Mucosa of descending colon (tissue), 3 donors: Measurements from ENCODE around the gene SCYL2. TPM values are rescaled to one million over a fixed set of nuclear protein-coding genes. Genes with fewer than 3 reads are reported as not detected.
A peak's percentile ranks its signal among the peaks of the same experiment; 100 is the strongest.
"Not testable (repeated sequence)": the region's sequence is repeated elsewhere in the genome, so short reads cannot be mapped to it uniquely, and the experiment has no call there.

Source experiments
- ATAC-seq: fragments of 200-7000 bp; cut with Tn5 transposase; one replicate; pipeline ENCODE4 v1.9.1; 2020; ENCODE audit warnings: mild to moderate bottlenecking, moderate library complexity
- DNase-seq, 3 donors: peaks; one replicate each; pipeline ENCODE4 v3.0.0-alpha.2; 2020
- H3K36me3 ChIP-seq: fragments of 200-600 bp; one replicate; pipeline ENCODE4 v1.8.0; 2021; ENCODE audit warnings: low read depth, mild to moderate bottlenecking
- H3K4me1 ChIP-seq: fragments of 200-600 bp; one replicate; pipeline ENCODE4 v1.8.0; 2021; ENCODE audit warnings: low read depth, mild to moderate bottlenecking
- H3K4me3 ChIP-seq: fragments of 200-600 bp; one replicate; pipeline ENCODE4 v1.8.0; 2021; ENCODE audit warnings: mild to moderate bottlenecking
- H3K9me3 ChIP-seq: fragments of 200-600 bp; one replicate; pipeline ENCODE4 v1.8.0; 2021; ENCODE audit warnings: mild to moderate bottlenecking
- intact Hi-C, 2 donors: fragments of 100-400 bp; cut with DNase I in 1 of 2; cut with micrococcal nuclease in 1 of 2; formaldehyde crosslinking; loops; one replicate each; pipeline versions ENCODE4 v1.11.0 to v1.11.1; 2022; cut with DNase I, micrococcal nuclease
- total RNA-seq, 3 donors: library from RNA; stranded (reverse); fragmentation: NEBNext Ultra II Directional in 2 of 3; extraction: Animal tissue kit (Norgen Biotek cat#: 25700) in 2 of 3; gene quantifications; one replicate each; pipeline versions ENCODE4 v1.2.1 to v1.2.4, GENCODE V29; 2021 to 2023
- TF ChIP-seq, protein P1 (sequence below): fragments of 200-600 bp; IDR thresholded peaks from one replicate; pipeline ENCODE4 v1.8.0; 2022; ENCODE audit warnings: antibody characterized with exemption, mild to moderate bottlenecking
- donor health status: DM: no; HTN: no; CAD: no; lungs with moderate emphysema.
- donor health status: DM: no; HTN: no; CAD: no.
- donor health status: DM: no; HTN: yes; CAD: no.

SCYL2 gene
- total RNA-seq, 3 donors from 2014 or later = 56.8 to 64.6 (median 63.4) TPM

- Histone ChIP-seq H3K4me1 (peaks cover 1% of the 10 kb centered on the region), H3K36me3 (no peaks in the 10 kb centered on the region), H3K9me3 (no peaks in the 10 kb centered on the region), H3K4me3 (no peak overlapping the region)
- DNase-seq (no peak), ATAC-seq (peak; percentile 86)
- intact Hi-C loops = no loop called here
- TF ChIP-seq, protein P1, sequence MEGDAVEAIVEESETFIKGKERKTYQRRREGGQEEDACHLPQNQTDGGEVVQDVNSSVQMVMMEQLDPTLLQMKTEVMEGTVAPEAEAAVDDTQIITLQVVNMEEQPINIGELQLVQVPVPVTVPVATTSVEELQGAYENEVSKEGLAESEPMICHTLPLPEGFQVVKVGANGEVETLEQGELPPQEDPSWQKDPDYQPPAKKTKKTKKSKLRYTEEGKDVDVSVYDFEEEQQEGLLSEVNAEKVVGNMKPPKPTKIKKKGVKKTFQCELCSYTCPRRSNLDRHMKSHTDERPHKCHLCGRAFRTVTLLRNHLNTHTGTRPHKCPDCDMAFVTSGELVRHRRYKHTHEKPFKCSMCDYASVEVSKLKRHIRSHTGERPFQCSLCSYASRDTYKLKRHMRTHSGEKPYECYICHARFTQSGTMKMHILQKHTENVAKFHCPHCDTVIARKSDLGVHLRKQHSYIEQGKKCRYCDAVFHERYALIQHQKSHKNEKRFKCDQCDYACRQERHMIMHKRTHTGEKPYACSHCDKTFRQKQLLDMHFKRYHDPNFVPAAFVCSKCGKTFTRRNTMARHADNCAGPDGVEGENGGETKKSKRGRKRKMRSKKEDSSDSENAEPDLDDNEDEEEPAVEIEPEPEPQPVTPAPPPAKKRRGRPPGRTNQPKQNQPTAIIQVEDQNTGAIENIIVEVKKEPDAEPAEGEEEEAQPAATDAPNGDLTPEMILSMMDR = no peak
Observed at GRCh38 chr12:100229036-100229635, 37.8 kb upstream of the SCYL2 start.

DNA sequence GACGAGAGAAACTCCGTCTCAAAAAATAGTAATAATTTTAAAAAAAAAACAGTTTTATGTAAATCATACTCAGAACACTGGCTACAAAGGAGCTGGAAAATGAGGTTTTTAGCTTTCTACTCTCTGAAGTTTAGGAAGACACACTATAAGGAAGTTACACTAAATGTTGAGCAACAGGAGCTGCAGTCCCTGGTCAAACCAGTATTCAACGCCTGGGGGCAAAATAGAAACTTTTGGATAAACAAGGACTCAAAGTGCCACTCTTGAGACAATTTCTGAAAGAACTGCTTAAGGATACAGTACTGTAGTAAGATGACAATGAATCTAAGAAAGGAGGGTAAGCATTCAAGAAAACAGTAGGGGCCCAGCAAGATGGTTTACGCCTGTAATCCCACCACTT is 37.1 kb upstream of the SCYL2 start:
- DNase-seq (no peak), ATAC-seq (no peak)
- H3K9me3 ChIP-seq = no peaks in the 10 kb centered on the region
- TF ChIP-seq, protein P1 = no peak
- no peaks in the 10 kb centered on the region for H3K36me3 ChIP-seq
- intact Hi-C loops = loop anchor here in 1 of 2 donors (10.0 kb wide), 1 partner anchor 325 kb away; no protein-coding TSS in a partner anchor
- H3K4me3 ChIP-seq = no peak overlapping the region
- H3K4me1 ChIP-seq = peaks cover 7% of the 10 kb centered on the region

DNA sequence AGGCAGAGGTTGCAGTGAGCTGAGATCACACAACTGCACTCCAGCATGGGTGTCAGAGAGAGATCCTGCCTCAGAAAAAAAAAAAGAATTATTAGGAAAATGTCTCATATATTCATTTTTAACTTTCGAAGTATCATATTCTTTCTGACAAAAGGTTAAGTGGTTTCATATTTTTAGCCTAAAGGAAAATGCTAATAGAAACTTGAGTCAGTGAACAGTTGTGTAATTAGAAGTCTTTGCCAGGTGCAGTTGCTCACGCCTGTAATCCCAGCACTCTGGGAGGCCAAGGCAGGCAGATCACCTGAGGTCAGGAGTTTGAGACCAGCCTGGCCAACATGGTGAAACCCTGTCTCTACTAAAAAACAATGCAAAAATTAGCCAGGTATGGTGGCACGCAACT is 35.1 kb upstream of the SCYL2 start:
- H3K4me1 ChIP-seq = peaks cover 16% of the 10 kb centered on the region
- ATAC-seq, DNase-seq, H3K9me3 ChIP-seq, H3K36me3 ChIP-seq, H3K4me3 ChIP-seq: not testable (repeated sequence)
- intact Hi-C loops = loop anchor here in 1 of 2 donors (10.0 kb wide), 1 partner anchor 323 kb away; no protein-coding TSS in a partner anchor

GRCh38 chr12:100234166-100234565 is 32.8 kb upstream of the SCYL2 start:
- H3K4me3 ChIP-seq = no peak overlapping the region
- TF ChIP-seq, protein P1 = no peak
- peaks cover 16% of the 10 kb centered on the region for H3K4me1 ChIP-seq
- no peak for ATAC-seq
- no peaks in the 10 kb centered on the region for H3K36me3 ChIP-seq
- peak in 1 of 3 donors; percentile 14 for DNase-seq
- intact Hi-C loops = loop anchor here in 1 of 2 donors (10.0 kb wide), 1 partner anchor 321 kb away; no protein-coding TSS in a partner anchor
- H3K9me3 ChIP-seq = no peaks in the 10 kb centered on the region

DNA sequence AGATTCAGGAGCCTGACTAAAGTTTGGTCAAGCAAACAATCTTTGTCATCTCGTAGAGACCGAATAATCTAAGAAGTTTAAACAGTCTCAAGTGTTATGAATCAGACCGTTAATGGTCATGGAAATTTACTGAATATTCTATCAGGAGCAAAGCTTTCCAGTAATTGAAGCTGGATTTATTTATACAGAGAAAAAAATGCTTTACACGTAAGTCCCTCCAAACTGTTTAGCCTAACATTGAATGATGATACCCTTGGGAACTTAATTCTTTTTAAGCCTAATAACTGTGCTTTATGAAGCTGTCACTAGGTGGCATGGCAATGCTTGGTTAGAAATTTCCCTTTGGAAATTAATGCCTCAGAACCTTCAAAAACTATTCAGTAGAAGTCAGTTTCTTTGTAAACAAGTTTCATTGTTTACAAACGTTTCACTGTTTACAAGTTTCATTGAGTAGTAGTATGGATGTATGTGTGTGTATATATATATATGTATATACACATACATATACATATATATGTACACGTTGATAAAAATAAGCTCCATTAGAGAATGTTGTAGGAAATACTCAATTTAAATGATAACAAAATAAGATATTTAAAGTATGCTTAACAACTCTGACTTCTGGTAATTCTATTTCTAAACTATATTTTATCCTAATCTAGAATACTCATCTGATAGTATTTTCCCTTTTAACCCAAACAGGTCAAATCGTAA is 32.2 kb upstream of the SCYL2 start:
- no peaks in the 10 kb centered on the region for H3K36me3 ChIP-seq
- no peaks in the 10 kb centered on the region for H3K9me3 ChIP-seq
- TF ChIP-seq, protein P1 = peak; percentile 75
- no peak overlapping the region for H3K4me3 ChIP-seq
- ATAC-seq (peak; percentile 62), DNase-seq (peak in 1 of 3 donors; percentile 36)
- peaks cover 16% of the 10 kb centered on the region for H3K4me1 ChIP-seq
- intact Hi-C loops = loop anchor here (5.0 to 10.0 kb wide), 2 partner anchors 318 to 320 kb away; no protein-coding TSS in a partner anchor

DNA sequence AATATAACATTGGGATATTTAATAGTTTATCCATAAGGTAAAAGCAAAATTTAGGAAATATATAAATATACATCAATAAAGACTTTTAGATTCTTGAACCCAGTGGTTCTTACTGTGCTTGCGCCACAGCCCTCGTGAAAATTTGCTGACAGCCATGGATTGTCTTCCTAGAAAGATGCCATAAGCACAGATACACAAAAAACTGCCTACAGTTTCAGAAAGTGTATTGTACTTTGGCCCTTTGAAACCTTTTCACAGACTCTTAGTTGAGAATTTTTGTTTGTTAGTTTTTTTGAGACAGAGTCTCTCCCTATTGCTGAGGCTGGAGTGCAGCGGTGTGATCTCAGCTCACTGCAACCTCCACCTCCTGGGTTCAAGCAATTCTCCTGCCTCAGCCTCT is 28.2 kb upstream of the SCYL2 start:
- H3K9me3 ChIP-seq = no peaks in the 10 kb centered on the region
- peaks cover 16% of the 10 kb centered on the region for H3K4me1 ChIP-seq
- DNase-seq = no peak
- no peak for ATAC-seq
- intact Hi-C loops = loop anchor here (5.0 to 10.0 kb wide), 2 partner anchors 314 to 316 kb away; no protein-coding TSS in a partner anchor
- TF ChIP-seq, protein P1 = no peak
- H3K36me3 ChIP-seq = no peaks in the 10 kb centered on the region
- no peak overlapping the region for H3K4me3 ChIP-seq
